ENCODE measurements around the gene RFT1. TPM values are rescaled to one million over a fixed set of nuclear protein-coding genes. Genes with fewer than 3 reads are reported as not detected.

Gene RFT1
- total and polyA plus RNA-seq, 2 of the 13 experiments (the other 11 are each of a cell fraction or from before 2014, with no cell fraction given), result 23.2 to 37.0 TPM

- TF ChIP-seq ISL2 (CRISPR knock-in tag; IDR thresholded peaks at IDR 0.05) (peak; percentile 45; the same call in 1 of the 2 replicates), ZSCAN22 (CRISPR knock-in tag; IDR thresholded peaks at IDR 0.05) (no peak), ZFY (CRISPR knock-in tag; IDR thresholded peaks at IDR 0.05) (peak; percentile 29; the same call in 1 of the 2 replicates), ZNF367 (CRISPR knock-in tag; IDR thresholded peaks at IDR 0.05; ENCODE audit: borderline replicate concordance) (no peak), RFXAP (CRISPR knock-in tag; IDR thresholded peaks at IDR 0.05; ENCODE audit: borderline replicate concordance) (no peak), ARID5B (CRISPR knock-in tag; IDR thresholded peaks at IDR 0.05) (peak; percentile 82), ZNF678 (CRISPR knock-in tag; IDR thresholded peaks at IDR 0.05) (peak; percentile 31; the same call in 1 of the 2 replicates), ZNF10 (CRISPR knock-in tag; IDR thresholded peaks at IDR 0.05; ENCODE audit: borderline replicate concordance, low read depth) (peak; percentile 96; the same call in 1 of the 2 replicates), REXO4 (CRISPR knock-in tag; IDR thresholded peaks at IDR 0.05; ENCODE audit: borderline replicate concordance) (no peak), SAP130 (CRISPR knock-in tag; IDR thresholded peaks at IDR 0.05; ENCODE audit: low read depth) (peak; percentile 24; the same call in 1 of the 2 replicates), ADNP (CRISPR knock-in tag; IDR thresholded peaks at IDR 0.05) (no peak), LCORL (IDR thresholded peaks at IDR 0.05) (no peak), LCORL (CRISPR knock-in tag; IDR thresholded peaks at IDR 0.05) (peak; percentile 76), PAF1 (CRISPR knock-in tag; IDR thresholded peaks at IDR 0.05) (no peak), KAT8 (CRISPR knock-in tag; IDR thresholded peaks at IDR 0.05) (peak; percentile 46; the same call in 1 of the 2 replicates), ZNF839 (CRISPR knock-in tag; IDR thresholded peaks at IDR 0.05; ENCODE audit: borderline replicate concordance) (no peak), SOX13 (IDR thresholded peaks at IDR 0.05) (no peak), SOX13 (CRISPR knock-in tag; conservative IDR thresholded peaks at IDR 0.05 in 1 of 2, IDR thresholded peaks at IDR 0.05 in 1 of 2) (peak in 1 of 2 experiments; percentile 57; a peak in 1 of 4 replicates), EP300 (IDR thresholded peaks at IDR 0.05; ENCODE audit: low read depth in 2 of 2, low read length in 2 of 2) (peak; percentile 46 to 80; a peak in 2 of 4 replicates), EP300 (CRISPR knock-in tag; IDR thresholded peaks at IDR 0.05; ENCODE audit: borderline replicate concordance) (no peak), SKIL (CRISPR knock-in tag; IDR thresholded peaks at IDR 0.05; ENCODE audit: borderline replicate concordance) (no peak), CEBPB (IDR thresholded peaks at IDR 0.05; ENCODE audit: borderline replicate concordance, low read depth, low read length) (peak; percentile 99), ZFX (CRISPR knock-in tag; IDR thresholded peaks at IDR 0.05; ENCODE audit: low read depth) (peak; percentile 37; the same call in 1 of the 2 replicates), IKZF5 (CRISPR knock-in tag; IDR thresholded peaks at IDR 0.05) (peak; percentile 17; the same call in 1 of the 2 replicates), GABPB1 (CRISPR knock-in tag; IDR thresholded peaks at IDR 0.05) (no peak), NR2F6 (IDR thresholded peaks at IDR 0.05) (peak; percentile 42; the same call in 1 of the 2 replicates), NR2F6 (CRISPR knock-in tag; IDR thresholded peaks at IDR 0.05) (peak; percentile 55; the same call in 1 of the 2 replicates)
Measured at GRCh38 chr3:53092942-53093341, 37.3 kb downstream of the RFT1 start (continued).
